OCI-LY1 (cell line): ENCODE measurements around the gene ANXA3.

Experiments used
- H2AFZ ChIP-seq: fragments of 200-600 bp; sonication (generic), shearing (Covaris generic); 2 replicates; pipeline ENCODE4 v1.6.0; 2014; ENCODE audit warnings: antibody characterized with exemption, mild to moderate bottlenecking, low read length
- H3F3A ChIP-seq: fragments of 200-600 bp; sonication (generic), shearing (Covaris generic); 2 replicates; pipeline ENCODE4 v1.6.0; 2014; ENCODE audit warnings: mild to moderate bottlenecking, antibody characterized with exemption, low read length, moderate library complexity; ENCODE audit not compliant: insufficient read depth
- H3K27ac ChIP-seq: fragments of 200-600 bp; sonication (generic); 2 replicates; pipeline ENCODE4 v1.5.1; 2014; ENCODE audit warnings: low read length, mixed run types, mild to moderate bottlenecking, low read depth; ENCODE audit not compliant: poor library complexity, severe bottlenecking
- H3K27me3 ChIP-seq: fragments of 200-600 bp; sonication (generic); 2 replicates; pipeline ENCODE4 v1.6.0; 2014; ENCODE audit warnings: antibody characterized with exemption, mild to moderate bottlenecking, low read length, moderate library complexity; ENCODE audit not compliant: insufficient read depth
- H3K36me3 ChIP-seq: fragments of 200-600 bp; sonication (generic); 2 replicates; pipeline ENCODE4 v1.6.1; 2014; ENCODE audit warnings: mild to moderate bottlenecking, antibody characterized with exemption, low read length, moderate library complexity, mixed read lengths; ENCODE audit not compliant: insufficient read depth
- H3K4me1 ChIP-seq: fragments of 200-600 bp; sonication (generic); 2 replicates; pipeline ENCODE4 v1.5.1; 2014; ENCODE audit warnings: mild to moderate bottlenecking, low read length, moderate library complexity; ENCODE audit not compliant: insufficient read depth, severe bottlenecking
- H3K4me2 ChIP-seq: fragments of 200-600 bp; sonication (generic), shearing (Covaris generic); 2 replicates; pipeline ENCODE4 v1.6.1; 2014; ENCODE audit warnings: low read length
- H3K4me3 ChIP-seq: fragments of 200-600 bp; sonication (generic); 2 replicates; pipeline ENCODE4 v1.5.1; 2014; ENCODE audit warnings: low read length, low read depth, mild to moderate bottlenecking, mixed read lengths; ENCODE audit not compliant: poor library complexity, severe bottlenecking
- H3K79me2 ChIP-seq: fragments of 200-600 bp; shearing (Covaris generic); 2 replicates; pipeline ENCODE4 v1.6.1; 2016; ENCODE audit warnings: mixed run types, low read length, mixed read lengths; ENCODE audit not compliant: insufficient read depth
- H3K9ac ChIP-seq: fragments of 200-600 bp; sonication (generic), shearing (Covaris generic); 2 replicates; pipeline ENCODE4 v1.6.1; 2014; ENCODE audit warnings: mild to moderate bottlenecking, low read length, mixed read lengths
- H3K9me2 ChIP-seq: fragments of 200-600 bp; sonication (generic), shearing (Covaris generic); 2 replicates; pipeline ENCODE4 v1.6.1; 2014; ENCODE audit warnings: low read depth, mild to moderate bottlenecking, low read length, mixed read lengths
- H3K9me3 ChIP-seq: fragments of 200-600 bp; shearing (Covaris generic); 2 replicates; pipeline ENCODE4 v1.6.1; 2014; ENCODE audit warnings: low read length, mixed read lengths
- H4K20me1 ChIP-seq: fragments of 200-600 bp; sonication (generic), shearing (Covaris generic); 2 replicates; pipeline ENCODE4 v1.6.0; 2016; ENCODE audit warnings: mild to moderate bottlenecking, low read length; ENCODE audit not compliant: insufficient read depth
- EZH2 ChIP-seq: fragments of 200-600 bp; sonication (generic), shearing (Covaris generic); IDR thresholded peaks from 2 replicates; pipeline ENCODE4 v1.8.0; 2017; ENCODE audit warnings: borderline replicate concordance, mixed run types, mild to moderate bottlenecking, antibody characterized with exemption, low read length, moderate library complexity, mixed read lengths
- TF ChIP-seq, protein P1 (sequence below): fragments of 200-600 bp; sonication (generic), shearing (Covaris generic); IDR thresholded peaks from 2 replicates; pipeline ENCODE4 v1.5.1; 2017; ENCODE audit warnings: mild to moderate bottlenecking, antibody characterized with exemption, low read length, moderate library complexity, mixed read lengths

Gene ANXA3

DNA sequence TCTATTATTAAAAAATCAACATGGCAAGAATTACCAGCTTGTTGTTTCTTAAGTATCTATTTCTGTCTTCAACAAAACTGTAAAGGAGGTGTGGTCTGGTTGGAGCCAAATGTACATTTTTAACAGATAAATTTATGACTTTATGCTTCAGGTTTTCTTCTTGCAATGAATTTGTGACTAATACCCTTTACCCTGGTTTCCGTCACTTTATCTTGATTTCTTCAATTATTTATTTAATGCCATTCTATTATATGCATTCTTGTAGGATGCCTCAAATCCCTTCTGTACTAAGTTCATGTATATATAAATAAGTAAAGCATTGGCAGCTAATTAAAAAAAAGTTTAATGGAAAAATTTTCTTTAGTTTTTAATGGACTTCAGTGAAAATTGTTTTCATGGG lies 41.5 kb upstream of the ANXA3 start:
- H3K9ac ChIP-seq, result no peak overlapping the region
- TF ChIP-seq EZH2, result no peak
- TF ChIP-seq, protein P1, sequence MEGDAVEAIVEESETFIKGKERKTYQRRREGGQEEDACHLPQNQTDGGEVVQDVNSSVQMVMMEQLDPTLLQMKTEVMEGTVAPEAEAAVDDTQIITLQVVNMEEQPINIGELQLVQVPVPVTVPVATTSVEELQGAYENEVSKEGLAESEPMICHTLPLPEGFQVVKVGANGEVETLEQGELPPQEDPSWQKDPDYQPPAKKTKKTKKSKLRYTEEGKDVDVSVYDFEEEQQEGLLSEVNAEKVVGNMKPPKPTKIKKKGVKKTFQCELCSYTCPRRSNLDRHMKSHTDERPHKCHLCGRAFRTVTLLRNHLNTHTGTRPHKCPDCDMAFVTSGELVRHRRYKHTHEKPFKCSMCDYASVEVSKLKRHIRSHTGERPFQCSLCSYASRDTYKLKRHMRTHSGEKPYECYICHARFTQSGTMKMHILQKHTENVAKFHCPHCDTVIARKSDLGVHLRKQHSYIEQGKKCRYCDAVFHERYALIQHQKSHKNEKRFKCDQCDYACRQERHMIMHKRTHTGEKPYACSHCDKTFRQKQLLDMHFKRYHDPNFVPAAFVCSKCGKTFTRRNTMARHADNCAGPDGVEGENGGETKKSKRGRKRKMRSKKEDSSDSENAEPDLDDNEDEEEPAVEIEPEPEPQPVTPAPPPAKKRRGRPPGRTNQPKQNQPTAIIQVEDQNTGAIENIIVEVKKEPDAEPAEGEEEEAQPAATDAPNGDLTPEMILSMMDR, result no peak
- no peaks in the 10 kb centered on the region for H3K4me1 ChIP-seq

GRCh38 chr4:78510681-78511080 lies 40.9 kb upstream of the ANXA3 start:
- no peaks in the 10 kb centered on the region for H3K4me1 ChIP-seq
- no peak overlapping the region for H3K4me3 ChIP-seq
- TF ChIP-seq, protein P1, result no peak
- TF ChIP-seq EZH2, result no peak
- no peak overlapping the region for H3K27ac ChIP-seq
- no peak overlapping the region for H3K9ac ChIP-seq
- no peak overlapping the region for H3K4me2 ChIP-seq
- H4K20me1 ChIP-seq, result no peaks in the 10 kb centered on the region
- H3K27me3 ChIP-seq, result no peaks in the 10 kb centered on the region
- no peaks in the 10 kb centered on the region for H3K79me2 ChIP-seq
- no peaks in the 10 kb centered on the region for H3F3A ChIP-seq
- no peak overlapping the region for H2AFZ ChIP-seq
- no peaks in the 10 kb centered on the region for H3K36me3 ChIP-seq
- H3K9me2 ChIP-seq, result no peaks in the 10 kb centered on the region
- no peaks in the 10 kb centered on the region for H3K9me3 ChIP-seq

More for the DNA sequence above, 41.5 kb upstream of the ANXA3 start:
- H3K27ac ChIP-seq, result no peak overlapping the region
- H2AFZ ChIP-seq, result no peak overlapping the region
- H3K9me2 ChIP-seq, result no peaks in the 10 kb centered on the region
- no peak overlapping the region for H3K4me3 ChIP-seq
- H3K36me3 ChIP-seq, result no peaks in the 10 kb centered on the region
- no peaks in the 10 kb centered on the region for H4K20me1 ChIP-seq
- H3K27me3 ChIP-seq, result no peaks in the 10 kb centered on the region
- H3K4me2 ChIP-seq, result no peak overlapping the region
- no peaks in the 10 kb centered on the region for H3K79me2 ChIP-seq
- H3F3A ChIP-seq, result no peaks in the 10 kb centered on the region
- no peaks in the 10 kb centered on the region for H3K9me3 ChIP-seq

DNA sequence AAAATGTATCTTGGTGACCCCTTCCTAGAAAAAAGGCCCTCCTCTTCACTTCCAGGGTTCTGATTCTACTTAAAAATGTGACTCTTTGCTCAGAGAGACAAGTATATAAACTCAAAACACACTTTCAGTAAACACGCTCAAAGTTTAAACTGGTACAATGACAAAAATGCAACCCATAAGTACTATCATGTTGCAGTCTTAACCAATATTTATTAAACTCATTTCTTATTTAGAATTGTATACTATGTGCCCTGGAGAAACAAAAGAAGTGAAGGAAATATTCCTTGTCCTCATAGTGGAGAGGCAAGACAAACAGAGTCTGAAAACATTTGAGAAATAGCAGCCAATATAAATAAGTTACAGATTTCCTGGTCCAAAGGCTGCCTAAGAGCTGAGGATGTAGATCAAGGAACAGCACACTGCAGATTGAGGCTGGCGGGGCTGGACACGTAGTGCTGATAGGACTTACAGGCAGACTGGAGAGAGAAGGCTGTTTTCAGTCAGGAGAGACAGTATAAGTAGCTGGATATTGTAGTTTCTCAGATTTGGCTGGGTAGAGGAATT lies 39.1 kb upstream of the ANXA3 start:
- H3K27ac ChIP-seq, result no peak overlapping the region
- H2AFZ ChIP-seq, result no peak overlapping the region
- no peaks in the 10 kb centered on the region for H3F3A ChIP-seq
- no peaks in the 10 kb centered on the region for H3K4me1 ChIP-seq
- no peaks in the 10 kb centered on the region for H3K27me3 ChIP-seq
- no peak overlapping the region for H3K4me3 ChIP-seq
- no peaks in the 10 kb centered on the region for H3K36me3 ChIP-seq
- no peak for TF ChIP-seq EZH2
- TF ChIP-seq, protein P1, result no peak
- H3K4me2 ChIP-seq, result no peak overlapping the region
- H3K9ac ChIP-seq, result no peak overlapping the region
- no peaks in the 10 kb centered on the region for H4K20me1 ChIP-seq
- no peaks in the 10 kb centered on the region for H3K79me2 ChIP-seq
- no peaks in the 10 kb centered on the region for H3K9me2 ChIP-seq
- H3K9me3 ChIP-seq, result no peaks in the 10 kb centered on the region
